ENCODE measurements around the gene NID1.

Gene NID1

DNA sequence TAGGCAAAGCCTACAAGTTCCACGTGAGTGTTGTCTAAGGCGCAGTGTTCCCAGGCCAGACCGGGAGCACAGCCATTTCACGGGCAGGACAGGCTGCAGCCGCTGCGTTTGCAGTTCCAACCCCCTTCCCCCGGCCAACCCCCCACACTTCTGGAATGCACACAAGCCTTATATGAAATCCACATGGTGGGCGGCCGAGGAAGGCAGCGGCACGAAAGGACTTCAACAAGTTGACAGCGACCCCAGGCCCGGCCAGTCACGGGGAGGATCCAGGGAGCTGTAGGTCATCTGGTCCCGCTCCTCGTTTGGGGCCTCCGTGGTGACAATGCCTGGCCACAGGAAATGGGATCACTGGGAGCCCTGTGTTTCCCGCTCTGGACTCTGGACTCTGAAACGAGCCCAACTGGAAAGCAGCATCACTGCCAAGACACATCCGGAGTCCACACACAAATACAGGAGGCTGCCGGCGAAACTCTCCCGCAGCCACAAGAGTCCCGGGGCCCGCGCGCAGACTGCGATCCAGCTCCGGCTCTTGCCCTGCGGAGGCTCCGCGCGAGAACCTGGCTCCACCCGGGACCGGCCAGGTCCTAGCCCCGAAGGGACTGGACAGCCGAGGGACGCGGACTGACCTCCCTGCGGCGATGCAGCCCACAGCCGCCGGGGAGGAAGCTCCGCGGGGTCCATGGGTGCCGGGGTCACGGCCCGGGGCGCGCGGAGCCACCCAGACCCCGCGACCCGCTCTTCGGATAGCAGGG, 794 bp downstream of the NID1 start:
- no CpG with 5 or more reads among the region's 55 CpGs for WGBS (ENCODE audit: extremely low coverage, insufficient coverage, insufficient read length)
- H3K4me1 ChIP-seq (ENCODE audit: control insufficient read depth in 1 of 2, insufficient read depth in 2 of 2, low read length in 2 of 2) = peaks cover 3 to 14% of the 10 kb centered on the region in 2 experiments

DNA sequence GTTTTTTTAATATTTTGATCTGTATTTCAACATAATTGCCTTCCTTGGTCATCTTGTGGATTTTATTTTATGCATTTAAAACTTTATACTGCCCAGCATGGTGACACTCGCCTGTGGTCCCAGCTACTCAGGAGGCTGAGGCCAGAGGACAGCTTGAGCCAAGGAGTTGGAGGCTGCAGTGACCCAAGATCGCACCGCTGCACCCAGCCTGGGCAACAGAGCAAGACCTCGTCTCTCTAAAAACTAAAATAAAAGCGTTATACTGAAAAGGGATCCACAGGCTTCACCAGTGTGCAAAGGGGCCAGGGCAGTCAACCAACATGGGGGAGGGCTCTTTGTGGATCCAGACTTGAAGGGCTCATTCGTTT, 1.4 kb downstream of the NID1 start:
- WGBS (ENCODE audit: extremely low coverage, insufficient coverage, insufficient read length) = no CpG with 5 or more reads among the region's 6 CpGs
- no peaks in the 10 kb centered on the region for H3K9me3 ChIP-seq (ENCODE audit: insufficient read depth, low read depth, low read length)
- H3K23ac ChIP-seq (ENCODE audit: low read length) = no peak overlapping the region
- no peak overlapping the region for H2BK12ac ChIP-seq (ENCODE audit: low read length)
- no peak overlapping the region for H3K14ac ChIP-seq (ENCODE audit: low read length)
- peaks cover 23% of the 10 kb centered on the region for H3K27me3 ChIP-seq (ENCODE audit: insufficient read depth, low read length)
- H3K4me2 ChIP-seq (ENCODE audit: low read length) = peak overlapping the region; percentile 97
- H4K8ac ChIP-seq (ENCODE audit: low read depth, low read length) = no peak overlapping the region
- peaks cover 3 to 14% of the 10 kb centered on the region in 2 experiments for H3K4me1 ChIP-seq (ENCODE audit: control insufficient read depth in 1 of 2, insufficient read depth in 2 of 2, low read length in 2 of 2)
- no peak for DNase-seq
- no peaks in the 10 kb centered on the region for H3K36me3 ChIP-seq (ENCODE audit: control insufficient read depth in 1 of 2, insufficient read depth in 2 of 2, low read length in 2 of 2)
- H2BK5ac ChIP-seq (ENCODE audit: low read depth, low read length, poor library complexity) = no peak overlapping the region
- H3K18ac ChIP-seq (ENCODE audit: low read length) = no peak overlapping the region
- H3K4ac ChIP-seq (ENCODE audit: low read depth, low read length) = no peak overlapping the region
- H2AFZ ChIP-seq (ENCODE audit: insufficient read depth, low read length, poor library complexity) = no peak overlapping the region
- no peak overlapping the region for H3K27ac ChIP-seq (ENCODE audit: low read depth, low read length)
- H3K4me3 ChIP-seq (ENCODE audit: low read depth, low read length) = peak overlapping the region; percentile 75
- H2AK5ac ChIP-seq (ENCODE audit: low read length) = no peak overlapping the region
- H3K79me1 ChIP-seq (ENCODE audit: low read length) = peaks cover 4% of the 10 kb centered on the region
- H4K91ac ChIP-seq (ENCODE audit: low read depth, low read length) = no peak overlapping the region
- no peak overlapping the region for H3K9ac ChIP-seq (ENCODE audit: low read length)
- no peak overlapping the region for H4K12ac ChIP-seq (ENCODE audit: low read depth, low read length)
- H3K79me2 ChIP-seq (ENCODE audit: control insufficient read depth, insufficient read depth, low read length, poor library complexity) = no peaks in the 10 kb centered on the region
- H2BK120ac ChIP-seq (ENCODE audit: insufficient read depth, low read length, poor library complexity) = no peak overlapping the region

More for the DNA sequence above, 794 bp downstream of the NID1 start:
- no peak overlapping the region for H3K14ac ChIP-seq (ENCODE audit: low read length)
- no peak overlapping the region for H3K23ac ChIP-seq (ENCODE audit: low read length)
- no peak overlapping the region for H3K9ac ChIP-seq (ENCODE audit: low read length)
- no peak overlapping the region for H4K12ac ChIP-seq (ENCODE audit: low read depth, low read length)
- H3K4ac ChIP-seq (ENCODE audit: low read depth, low read length) = no peak overlapping the region
- H3K79me2 ChIP-seq (ENCODE audit: control insufficient read depth, insufficient read depth, low read length, poor library complexity) = no peaks in the 10 kb centered on the region
- DNase-seq = peak in 1 of 2 donors; percentile 34
- no peak overlapping the region for H2BK5ac ChIP-seq (ENCODE audit: low read depth, low read length, poor library complexity)
- no peaks in the 10 kb centered on the region for H3K36me3 ChIP-seq (ENCODE audit: control insufficient read depth in 1 of 2, insufficient read depth in 2 of 2, low read length in 2 of 2)
- H3K27me3 ChIP-seq (ENCODE audit: insufficient read depth, low read length) = peaks cover 23% of the 10 kb centered on the region
- H3K18ac ChIP-seq (ENCODE audit: low read length) = peak overlapping the region; percentile 14
- H3K4me3 ChIP-seq (ENCODE audit: low read depth, low read length) = peak overlapping the region; percentile 75
- peak overlapping the region; percentile 26 for H2AFZ ChIP-seq (ENCODE audit: insufficient read depth, low read length, poor library complexity)
- no peaks in the 10 kb centered on the region for H3K9me3 ChIP-seq (ENCODE audit: insufficient read depth, low read depth, low read length)
- peak overlapping the region; percentile 1 for H4K91ac ChIP-seq (ENCODE audit: low read depth, low read length)
- no peak overlapping the region for H3K27ac ChIP-seq (ENCODE audit: low read depth, low read length)
- H2BK120ac ChIP-seq (ENCODE audit: insufficient read depth, low read length, poor library complexity) = no peak overlapping the region
- H2BK12ac ChIP-seq (ENCODE audit: low read length) = no peak overlapping the region
- H3K4me2 ChIP-seq (ENCODE audit: low read length) = peak overlapping the region; percentile 97
- no peak overlapping the region for H4K8ac ChIP-seq (ENCODE audit: low read depth, low read length)
- no peak overlapping the region for H2AK5ac ChIP-seq (ENCODE audit: low read length)
- H3K79me1 ChIP-seq (ENCODE audit: low read length) = peaks cover 4% of the 10 kb centered on the region

DNA sequence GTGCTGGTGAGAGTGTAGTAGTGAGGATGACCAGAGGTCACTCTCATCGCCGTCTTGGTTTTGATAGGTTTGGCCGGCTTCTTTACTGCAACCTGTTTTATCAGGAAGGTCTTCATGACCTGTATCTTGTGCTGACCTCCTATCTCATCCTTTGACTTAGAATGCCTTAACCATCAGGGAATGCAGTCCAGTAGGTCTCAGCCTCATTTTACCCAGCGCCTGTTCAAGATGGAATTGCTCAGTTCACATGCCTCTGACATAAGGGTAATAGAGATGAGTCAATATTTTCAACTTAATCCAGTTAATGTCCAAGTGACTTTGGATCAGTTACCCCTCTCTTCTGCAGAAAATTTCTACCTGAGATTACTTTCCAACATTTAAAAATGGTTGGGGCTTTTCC, 4.6 kb downstream of the NID1 start:
- H3K14ac ChIP-seq (ENCODE audit: low read length) = no peak overlapping the region
- H2BK12ac ChIP-seq (ENCODE audit: low read length) = no peak overlapping the region
- H2AK5ac ChIP-seq (ENCODE audit: low read length) = no peak overlapping the region
- WGBS (ENCODE audit: extremely low coverage, insufficient coverage, insufficient read length) = no CpG with 5 or more reads among the region's 4 CpGs
- peaks cover 3% of the 10 kb centered on the region for H3K79me1 ChIP-seq (ENCODE audit: low read length)
- peak; percentile 61 to 78 for DNase-seq
- no peak overlapping the region for H3K4ac ChIP-seq (ENCODE audit: low read depth, low read length)
- H3K27ac ChIP-seq (ENCODE audit: low read depth, low read length) = no peak overlapping the region
- H3K18ac ChIP-seq (ENCODE audit: low read length) = no peak overlapping the region
- H3K4me3 ChIP-seq (ENCODE audit: low read depth, low read length) = no peak overlapping the region
- no peaks in the 10 kb centered on the region for H3K36me3 ChIP-seq (ENCODE audit: control insufficient read depth in 1 of 2, insufficient read depth in 2 of 2, low read length in 2 of 2)
- H4K91ac ChIP-seq (ENCODE audit: low read depth, low read length) = no peak overlapping the region
- H4K12ac ChIP-seq (ENCODE audit: low read depth, low read length) = no peak overlapping the region
- no peak overlapping the region for H3K23ac ChIP-seq (ENCODE audit: low read length)
- H3K79me2 ChIP-seq (ENCODE audit: control insufficient read depth, insufficient read depth, low read length, poor library complexity) = no peaks in the 10 kb centered on the region
- H3K9ac ChIP-seq (ENCODE audit: low read length) = no peak overlapping the region
- H3K4me1 ChIP-seq (ENCODE audit: control insufficient read depth in 1 of 2, insufficient read depth in 2 of 2, low read length in 2 of 2) = peaks cover under 1 to 10% of the 10 kb centered on the region in 2 experiments
- no peak overlapping the region for H2BK120ac ChIP-seq (ENCODE audit: insufficient read depth, low read length, poor library complexity)
- no peak overlapping the region for H4K8ac ChIP-seq (ENCODE audit: low read depth, low read length)
- H3K27me3 ChIP-seq (ENCODE audit: insufficient read depth, low read length) = peaks cover 17% of the 10 kb centered on the region
- H2AFZ ChIP-seq (ENCODE audit: insufficient read depth, low read length, poor library complexity) = no peak overlapping the region
- H2BK5ac ChIP-seq (ENCODE audit: low read depth, low read length, poor library complexity) = no peak overlapping the region
- H3K9me3 ChIP-seq (ENCODE audit: insufficient read depth, low read depth, low read length) = no peaks in the 10 kb centered on the region
- H3K4me2 ChIP-seq (ENCODE audit: low read length) = no peak overlapping the region

DNA sequence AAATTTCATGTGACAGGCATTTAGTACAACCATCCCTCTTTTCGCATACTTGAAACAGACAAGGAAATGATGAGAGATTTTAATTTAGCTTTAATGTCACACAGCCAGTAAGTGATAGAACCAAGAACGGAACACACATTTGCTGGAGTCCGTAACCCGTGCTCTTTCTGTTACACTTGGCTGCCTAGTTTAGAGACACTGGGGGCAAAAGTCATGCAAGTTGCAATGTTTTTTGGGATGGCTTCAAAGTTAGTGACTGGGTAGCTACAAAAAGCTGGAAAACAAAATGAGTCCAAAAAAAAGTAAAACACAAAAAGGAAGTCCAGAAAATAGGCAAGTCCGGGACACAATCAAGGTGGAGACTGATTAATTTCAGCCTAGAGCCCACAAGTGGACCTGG, 5.9 kb downstream of the NID1 start:
- Histone ChIP-seq H2BK12ac (ENCODE audit: low read length) (no peak overlapping the region), H2BK120ac (ENCODE audit: insufficient read depth, low read length, poor library complexity) (no peak overlapping the region), H3K4ac (ENCODE audit: low read depth, low read length) (no peak overlapping the region), H3K4me1 (ENCODE audit: control insufficient read depth in 1 of 2, insufficient read depth in 2 of 2, low read length in 2 of 2) (peaks cover 0 to 4% of the 10 kb centered on the region in 2 experiments), H3K79me2 (ENCODE audit: control insufficient read depth, insufficient read depth, low read length, poor library complexity) (no peaks in the 10 kb centered on the region), H2AFZ (ENCODE audit: insufficient read depth, low read length, poor library complexity) (no peak overlapping the region), H3K9me3 (ENCODE audit: insufficient read depth, low read depth, low read length) (no peaks in the 10 kb centered on the region), H3K4me3 (ENCODE audit: low read depth, low read length) (no peak overlapping the region), H2AK5ac (ENCODE audit: low read length) (no peak overlapping the region), H4K8ac (ENCODE audit: low read depth, low read length) (no peak overlapping the region), H3K36me3 (ENCODE audit: control insufficient read depth in 1 of 2, insufficient read depth in 2 of 2, low read length in 2 of 2) (no peaks in the 10 kb centered on the region), H3K27ac (ENCODE audit: low read depth, low read length) (no peak overlapping the region), H3K18ac (ENCODE audit: low read length) (no peak overlapping the region), H3K4me2 (ENCODE audit: low read length) (no peak overlapping the region), H3K79me1 (ENCODE audit: low read length) (no peaks in the 10 kb centered on the region), H3K27me3 (ENCODE audit: insufficient read depth, low read length) (peaks cover 6% of the 10 kb centered on the region), H4K91ac (ENCODE audit: low read depth, low read length) (no peak overlapping the region), H3K14ac (ENCODE audit: low read length) (no peak overlapping the region), H2BK5ac (ENCODE audit: low read depth, low read length, poor library complexity) (no peak overlapping the region), H3K9ac (ENCODE audit: low read length) (no peak overlapping the region), H3K23ac (ENCODE audit: low read length) (no peak overlapping the region), H4K12ac (ENCODE audit: low read depth, low read length) (no peak overlapping the region)
- DNase-seq = no peak
- WGBS (ENCODE audit: extremely low coverage, insufficient coverage, insufficient read length) = no CpG with 5 or more reads among the region's 5 CpGs

Measured in trophoblast cell (in vitro differentiated cells and primary cell).